Measurements from ENCODE around the gene RANBP17.

GRCh38 chr5:170885809-170886208 lies 24.0 kb downstream of the RANBP17 start:
- TF ChIP-seq CTCF (conservative IDR thresholded peaks at IDR 0.05; ENCODE audit: low read depth, low read length), result no peak
- TF ChIP-seq EZH2 (IDR thresholded peaks at IDR 0.05; ENCODE audit: borderline replicate concordance, low read depth, low read length, poor library complexity, severe bottlenecking), result no peak

Data from A673 (cell line).